Progenitor cell of endocrine pancreas (in vitro differentiated cells): ENCODE results near the gene CLEC20A. TPM values are rescaled to one million over a fixed set of nuclear protein-coding genes. Genes with fewer than 3 reads are reported as not detected.

Experiments used
- DNase-seq: peaks from one replicate; pipeline ENCODE4 v3.0.0; 2021; ENCODE audit warnings: low spot score; ENCODE audit not compliant: unreplicated experiment
- H3K27ac Mint-ChIP-seq: 2 replicates; pipeline ENCODE4 v1.8.0; 2021; ENCODE audit warnings: mild to moderate bottlenecking, moderate library complexity, mixed read lengths
- H3K27me3 Mint-ChIP-seq: 2 replicates; pipeline ENCODE4 v1.8.0; 2021; ENCODE audit warnings: mixed read lengths
- H3K36me3 Mint-ChIP-seq: 2 replicates; pipeline ENCODE4 v1.8.0; 2022; ENCODE audit warnings: mixed read lengths; ENCODE audit not compliant: insufficient read depth
- H3K4me1 Mint-ChIP-seq: 2 replicates; pipeline ENCODE4 v1.8.0; 2021; ENCODE audit warnings: low read depth, mixed read lengths
- H3K4me3 Mint-ChIP-seq: 2 replicates; pipeline ENCODE4 v1.8.0; 2021; ENCODE audit warnings: low read depth, mild to moderate bottlenecking, moderate library complexity, mixed read lengths
- H3K9me3 Mint-ChIP-seq: 2 replicates; pipeline ENCODE4 v1.8.0; 2021; ENCODE audit warnings: low read depth, mixed read lengths
- CTCF ChIP-seq: fragments of 200-600 bp; sonication (generic); IDR thresholded peaks from one replicate; pipeline ENCODE4 v1.5.0; 2021; ENCODE audit warnings: antibody characterized with exemption, mild to moderate bottlenecking; ENCODE audit not compliant: unreplicated experiment
- total RNA-seq: library from RNA; stranded (reverse); gene quantifications from 2 replicates; pipeline ENCODE4 v1.2.1, GENCODE V29; 2021

Gene CLEC20A
- total RNA-seq, 1 donor from 2014 or later = not detected

- H3K27ac Mint-ChIP-seq = no peak overlapping the region
- H3K4me1 Mint-ChIP-seq = peaks cover 7% of the 10 kb centered on the region
- no peaks in the 10 kb centered on the region for H3K27me3 Mint-ChIP-seq
- peaks cover 7% of the 10 kb centered on the region for H3K36me3 Mint-ChIP-seq
- H3K4me3 Mint-ChIP-seq = no peak overlapping the region
- DNase-seq = no peak
- H3K9me3 Mint-ChIP-seq = peaks cover 3% of the 10 kb centered on the region
- no peak for TF ChIP-seq CTCF
These were observed 59.9 kb downstream of the CLEC20A start for GRCh38 chr1:178436899-178437298.

GRCh38 chr1:178434899-178435435 is 61.8 kb downstream of the CLEC20A start:
- Mint-ChIP-seq H3K27ac (no peak overlapping the region), H3K36me3 (no peaks in the 10 kb centered on the region), H3K27me3 (no peaks in the 10 kb centered on the region), H3K9me3 (no peaks in the 10 kb centered on the region), H3K4me1 (peaks cover 7% of the 10 kb centered on the region), H3K4me3 (no peak overlapping the region)
- no peak for DNase-seq
- no peak for TF ChIP-seq CTCF

GRCh38 chr1:178434360-178434759 is 62.4 kb downstream of the CLEC20A start:
- H3K27me3 Mint-ChIP-seq = no peaks in the 10 kb centered on the region
- no peak overlapping the region for H3K4me3 Mint-ChIP-seq
- no peak for TF ChIP-seq CTCF
- H3K4me1 Mint-ChIP-seq = peaks cover 7% of the 10 kb centered on the region
- H3K36me3 Mint-ChIP-seq = no peaks in the 10 kb centered on the region
- no peak for DNase-seq
- H3K9me3 Mint-ChIP-seq = no peaks in the 10 kb centered on the region
- no peak overlapping the region for H3K27ac Mint-ChIP-seq

Other genes starting within 250 kb of the CLEC20A start
- not detected in 2 replicates for gene TEX35, start 16.1 kb upstream of the CLEC20A start, total RNA-seq
- gene RALGPS2, start 228.3 kb upstream of the CLEC20A start, total RNA-seq = 58.9 and 64.4 TPM in 2 replicates